Head of caudate nucleus (tissue), 42 donors: ENCODE data around the gene MYH6.
"Not testable (repeated sequence)": the region's sequence is repeated elsewhere in the genome, so short reads cannot be mapped to it uniquely, and the experiment has no call there.

Source experiments
- DNase-seq, 42 donors: peaks; one replicate each; pipeline versions ENCODE4 v3.0.0 to v3.0.0-alpha.2; 2020 to 2021; ENCODE audit warnings: mixed read lengths in 7 of 42
- intact Hi-C: fragments of 100-400 bp; cut with DNase I; formaldehyde crosslinking; loops from one replicate; pipeline ENCODE4 v1.15.0; 2022

MYH6 gene

DNA sequence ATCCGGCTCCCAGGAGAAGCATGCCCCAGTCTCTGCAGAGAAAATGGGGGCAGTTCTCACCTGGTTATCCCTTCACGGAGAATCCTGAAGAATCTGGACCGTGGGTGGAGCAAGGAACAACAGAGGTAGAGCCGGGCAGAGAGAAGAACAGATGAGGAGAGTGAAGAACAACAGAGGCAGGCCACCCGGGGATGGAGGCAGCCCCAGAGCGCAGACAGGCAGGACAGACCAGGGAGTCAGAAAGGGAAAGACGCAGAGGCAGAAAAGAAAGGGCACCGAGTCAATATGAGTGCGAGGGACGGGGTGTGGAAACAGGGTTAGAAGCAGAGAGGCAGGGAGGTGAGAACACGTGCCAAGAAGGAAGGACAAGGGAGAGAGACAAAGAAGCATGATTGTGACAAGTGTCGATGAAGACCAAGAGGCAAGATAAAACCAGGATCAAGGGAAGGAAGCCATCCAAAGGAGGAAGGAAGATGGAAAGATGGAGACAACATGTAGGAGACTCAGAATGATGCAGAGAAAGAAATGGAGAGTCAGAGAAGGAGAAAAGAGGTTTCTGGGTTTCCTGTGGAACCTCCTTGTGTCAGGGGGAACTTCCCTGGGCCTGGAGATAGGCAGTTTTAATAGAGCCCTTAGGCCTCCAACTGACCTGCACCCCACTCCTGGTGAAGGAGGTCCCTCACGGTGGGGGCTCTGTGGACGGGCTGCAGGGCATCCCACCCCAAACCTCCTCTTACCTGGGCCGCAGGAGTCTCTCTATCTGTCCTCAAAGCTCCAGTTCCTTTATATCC lies at the start of gene MYH6:
Gene MYH6 (minus strand): TSS at position 758 of the 791 bp plus-strand sequence. CDS start 1,050 bp downstream, outside the sequence.
- intact Hi-C loops = no loop called here
- DNase-seq = no peak

DNA sequence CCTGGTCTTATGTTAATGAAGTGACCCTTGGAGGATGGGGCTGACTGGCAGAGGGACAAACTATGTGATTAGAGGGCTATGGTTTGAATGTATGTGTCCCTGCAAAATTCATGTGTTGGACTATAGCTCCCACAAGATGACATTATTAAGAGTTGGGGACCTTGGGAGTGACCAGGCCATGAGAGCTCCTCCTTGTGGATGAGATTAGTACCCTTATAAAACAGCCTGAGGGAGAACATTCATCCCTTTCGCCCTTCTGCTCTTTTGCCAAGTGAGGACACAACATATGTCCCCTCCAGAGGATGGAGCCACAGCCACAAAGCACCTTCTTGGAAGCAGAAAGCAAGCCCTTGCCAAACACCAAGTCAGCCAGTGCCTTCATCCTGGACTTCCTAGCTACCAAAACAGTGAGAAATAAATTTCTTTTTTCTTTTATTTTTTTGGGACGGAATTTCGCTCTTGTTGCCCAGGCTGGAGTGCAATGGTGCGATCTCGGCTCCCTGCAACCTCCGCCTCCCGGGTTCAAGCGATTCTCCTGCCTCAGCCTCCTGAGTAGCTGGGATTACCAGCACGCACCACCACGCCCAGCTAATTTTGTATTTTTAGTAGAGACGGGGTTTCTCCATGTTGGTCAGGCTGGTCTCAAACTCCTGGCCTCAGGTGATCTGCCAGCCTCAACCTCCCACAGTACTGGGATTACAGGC lies 49.0 kb upstream of the MYH6 start:
- DNase-seq, intact Hi-C loops: not testable (repeated sequence)

DNA sequence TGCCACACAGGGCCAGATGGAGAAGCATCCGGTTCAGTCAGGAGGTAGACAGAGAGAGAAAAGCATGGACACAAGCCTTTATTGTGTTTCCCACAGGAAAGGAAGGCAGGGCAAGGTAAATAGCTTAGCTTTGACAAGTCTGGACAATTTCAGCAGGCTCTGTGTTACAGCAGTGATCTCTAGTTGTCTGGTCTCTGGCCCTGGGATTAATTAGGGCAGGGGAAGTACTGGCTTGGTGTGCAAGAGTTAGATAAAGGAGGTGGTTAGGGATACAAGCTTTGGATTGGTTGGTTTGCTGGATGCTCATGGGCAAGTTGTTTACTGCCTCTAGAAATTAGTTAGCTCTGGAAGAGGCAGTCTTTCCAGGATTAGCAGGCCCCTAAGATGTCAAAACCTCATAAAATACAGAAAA lies 46.4 kb upstream of the MYH6 start:
- intact Hi-C loops = no loop called here
- DNase-seq = no peak

DNA sequence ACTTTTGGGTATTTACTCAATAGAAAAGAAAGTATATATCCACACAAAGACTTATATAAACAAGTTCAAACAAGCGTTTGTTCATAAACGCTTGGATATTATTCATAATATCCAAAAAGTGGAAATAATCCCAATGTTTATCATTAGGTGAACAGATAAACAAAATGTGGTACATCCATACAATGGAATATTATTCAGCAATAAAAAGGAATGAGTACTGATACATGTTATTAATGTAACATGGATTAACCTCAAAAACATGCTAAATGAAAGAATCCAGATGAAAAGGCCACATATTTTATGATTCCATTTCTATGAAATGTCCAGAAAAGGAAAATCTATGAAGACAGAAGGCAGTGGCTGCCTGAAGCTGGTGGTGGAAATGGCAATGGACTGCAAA lies 44.2 kb upstream of the MYH6 start:
- no peak for DNase-seq
- intact Hi-C loops = no loop called here

DNA sequence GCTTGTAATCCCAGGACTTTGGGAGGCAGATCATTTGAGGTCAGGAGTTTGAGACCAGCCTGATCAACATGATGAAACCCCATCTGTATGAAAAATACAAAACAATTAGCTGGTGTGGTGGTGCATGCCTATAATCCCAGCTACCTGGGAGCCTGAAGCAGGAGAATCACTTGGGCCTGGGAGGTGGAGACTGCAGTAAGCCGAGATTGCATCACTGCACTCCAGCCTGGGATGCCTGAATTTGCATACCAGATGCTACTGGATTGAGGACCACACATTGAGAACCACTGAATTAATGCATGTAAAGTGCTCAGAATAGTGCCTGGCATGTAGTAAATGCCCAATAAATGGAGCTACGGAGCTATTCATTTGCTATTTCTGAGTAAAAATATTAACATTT lies 42.3 kb upstream of the MYH6 start:
- no peak for DNase-seq
- intact Hi-C loops = no loop called here

DNA sequence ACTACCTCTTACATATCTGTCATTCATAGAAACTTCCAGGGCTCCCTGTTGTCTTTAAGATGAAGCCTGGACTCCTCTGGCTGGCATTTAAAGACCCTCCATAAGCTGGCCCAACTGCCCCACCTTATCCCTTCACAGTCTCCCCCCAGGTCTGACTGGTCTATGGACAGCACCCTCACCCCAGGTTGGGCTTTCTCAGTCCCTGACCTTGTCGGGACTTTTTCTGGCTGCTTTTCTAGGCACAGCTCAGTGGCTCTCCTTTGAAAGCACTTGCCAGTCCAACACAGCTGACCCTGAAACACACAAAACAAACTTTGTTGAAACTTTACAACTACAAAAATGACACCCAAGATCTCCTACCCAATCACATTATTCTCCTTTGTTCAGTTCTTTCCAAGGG lies 41.2 kb upstream of the MYH6 start:
- no peak for DNase-seq
- intact Hi-C loops = loop anchor here (10.0 kb wide), 1 partner anchor 105 kb away; no protein-coding TSS in a partner anchor

DNA sequence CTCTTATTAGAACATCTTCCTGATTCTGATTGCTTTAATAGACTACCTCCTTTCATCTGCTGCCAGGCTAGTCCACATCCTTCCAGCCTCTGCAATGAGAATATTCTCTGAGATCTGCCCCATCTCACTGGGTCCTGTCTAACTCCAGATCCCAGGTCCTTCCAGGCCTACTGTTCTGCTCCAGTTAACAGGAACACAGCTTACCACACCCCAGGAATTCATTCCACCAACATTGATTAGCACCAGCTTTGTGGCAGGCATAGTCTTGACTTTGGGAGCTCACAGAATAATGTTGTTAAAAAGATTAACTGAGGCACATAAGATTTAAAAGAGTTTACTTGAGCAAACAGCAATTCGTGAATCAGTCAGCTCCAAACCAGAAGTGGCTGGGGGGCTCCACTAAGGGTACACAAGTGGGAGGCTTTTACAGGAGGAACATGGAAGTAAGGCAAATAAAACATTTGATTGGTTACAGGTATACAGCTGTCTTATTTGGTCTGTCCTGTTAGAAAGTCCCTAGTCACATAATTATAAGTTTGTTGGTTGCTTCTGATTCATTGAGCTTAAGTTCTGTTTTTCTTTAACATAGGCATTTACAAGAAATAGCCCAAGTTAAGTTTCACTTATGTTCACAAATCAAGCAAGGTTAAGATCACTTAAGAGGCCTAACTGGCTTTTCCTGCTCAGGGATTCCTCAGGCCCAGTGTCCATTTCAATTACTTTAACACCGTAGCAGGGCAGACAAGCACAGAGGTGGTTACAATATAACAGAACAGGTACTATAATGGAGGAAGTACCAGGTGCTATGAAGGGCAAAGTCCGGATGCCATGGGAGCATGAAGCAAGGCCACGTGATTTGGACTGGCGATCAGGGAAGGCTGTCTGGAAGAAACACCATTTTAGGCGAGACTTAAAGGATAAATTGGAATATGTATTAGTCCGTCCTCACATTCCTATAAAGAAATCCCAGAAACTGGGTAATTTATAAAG lies 39.6 kb upstream of the MYH6 start:
- intact Hi-C loops = loop anchor here (10.0 kb wide), 1 partner anchor 103 kb away; no protein-coding TSS in a partner anchor
- peak in 1 of 42 donors; percentile 22 for DNase-seq

DNA sequence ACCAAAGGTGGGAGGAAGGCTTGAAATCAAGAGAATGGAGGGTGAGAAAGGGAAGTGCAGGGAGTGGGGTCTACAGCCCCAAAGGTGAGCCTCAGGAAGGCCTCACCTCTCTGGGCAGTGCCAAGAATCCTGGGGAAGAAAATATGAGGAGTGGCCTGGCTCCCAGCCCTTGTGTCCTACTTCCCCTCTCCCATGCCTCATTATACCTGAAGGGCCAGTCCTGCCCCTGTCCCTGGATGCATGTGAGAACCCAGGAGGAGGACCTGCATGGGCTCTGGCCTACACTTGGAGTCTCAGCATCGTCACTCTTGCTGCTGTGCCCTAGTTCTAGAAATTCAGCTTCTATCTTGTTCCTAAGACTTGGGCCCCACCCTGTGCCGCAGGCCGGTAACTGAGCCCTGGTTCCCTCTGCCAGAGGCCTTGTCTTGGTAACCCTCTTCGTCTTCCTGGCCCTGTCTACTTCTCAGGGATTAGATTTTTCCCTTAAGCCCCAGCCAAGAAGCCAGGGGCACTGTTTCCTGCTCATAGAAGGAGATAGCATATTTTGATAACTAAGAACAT lies 38.3 kb upstream of the MYH6 start:
- intact Hi-C loops = loop anchor here (10.0 kb wide), 1 partner anchor 102 kb away; no protein-coding TSS in a partner anchor
- peak in 31 of 42 donors; percentile 14 to 76 (median 49) for DNase-seq

DNA sequence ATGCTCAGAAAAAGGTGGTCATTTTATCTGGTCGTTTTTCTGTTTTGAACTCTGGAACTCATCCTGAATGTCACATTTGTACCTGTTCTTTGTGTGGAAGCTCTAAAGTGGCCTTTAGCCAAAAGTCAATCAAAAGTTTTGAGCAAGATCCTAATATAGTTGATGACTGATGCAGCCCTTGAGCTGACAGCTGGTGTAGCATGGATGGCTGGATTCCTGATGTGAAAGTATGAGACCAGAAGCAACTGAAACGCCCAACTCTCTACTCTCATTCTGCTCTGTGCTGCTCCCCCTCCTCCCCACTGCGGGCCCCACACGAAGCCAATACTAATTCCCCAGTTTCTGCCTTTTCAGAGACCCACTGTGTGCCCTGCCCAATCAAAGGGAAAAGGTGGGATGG lies 37.7 kb upstream of the MYH6 start:
- peak in 1 of 42 donors; percentile 31 for DNase-seq
- intact Hi-C loops = loop anchor here (10.0 kb wide), 1 partner anchor 101 kb away; no protein-coding TSS in a partner anchor

DNA sequence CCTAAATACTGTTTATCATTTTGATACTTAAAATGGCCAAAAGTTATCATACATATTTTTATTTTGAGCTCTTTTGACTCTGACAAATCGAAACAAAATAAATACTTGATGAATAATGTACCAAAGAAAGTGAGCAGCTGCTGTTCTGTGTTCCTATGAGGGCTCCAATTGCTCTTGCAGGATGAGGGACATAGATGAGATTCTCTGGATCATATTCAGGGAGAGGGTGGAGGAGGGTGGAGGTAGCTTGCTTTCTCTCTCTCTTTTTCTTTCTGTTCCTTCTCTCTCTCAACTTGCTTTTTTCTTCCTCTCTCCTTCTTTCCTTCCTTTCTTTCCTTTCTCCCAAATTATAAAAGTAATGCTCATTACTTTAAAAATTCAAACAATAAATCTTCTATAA lies 36.2 kb upstream of the MYH6 start:
- intact Hi-C loops = loop anchor here (10.0 kb wide), 1 partner anchor 100 kb away; no protein-coding TSS in a partner anchor
- DNase-seq = peak in 1 of 42 donors; percentile 13

DNA sequence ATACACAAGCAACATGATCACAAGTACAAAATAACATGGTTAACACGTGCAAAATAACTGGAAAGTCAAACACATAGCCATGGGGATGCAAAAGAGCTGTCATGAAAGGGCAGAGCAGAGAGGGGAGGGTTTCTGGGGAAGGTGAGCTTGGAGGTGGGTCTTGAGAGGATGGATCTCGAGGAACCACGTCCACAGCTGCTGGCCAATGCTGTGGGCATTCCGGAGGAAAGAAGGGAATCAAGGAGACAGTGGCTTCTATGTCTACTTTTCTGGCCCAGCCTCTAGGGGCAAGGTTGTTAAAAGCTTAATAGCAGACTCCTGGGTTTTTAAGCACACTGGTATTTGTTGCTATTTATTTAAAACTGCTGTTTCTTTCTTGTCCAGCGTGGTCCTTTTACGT lies 35.8 kb upstream of the MYH6 start:
- peak in 1 of 42 donors; percentile 21 for DNase-seq
- intact Hi-C loops = loop anchor here (10.0 kb wide), 1 partner anchor 99 kb away; no protein-coding TSS in a partner anchor

DNA sequence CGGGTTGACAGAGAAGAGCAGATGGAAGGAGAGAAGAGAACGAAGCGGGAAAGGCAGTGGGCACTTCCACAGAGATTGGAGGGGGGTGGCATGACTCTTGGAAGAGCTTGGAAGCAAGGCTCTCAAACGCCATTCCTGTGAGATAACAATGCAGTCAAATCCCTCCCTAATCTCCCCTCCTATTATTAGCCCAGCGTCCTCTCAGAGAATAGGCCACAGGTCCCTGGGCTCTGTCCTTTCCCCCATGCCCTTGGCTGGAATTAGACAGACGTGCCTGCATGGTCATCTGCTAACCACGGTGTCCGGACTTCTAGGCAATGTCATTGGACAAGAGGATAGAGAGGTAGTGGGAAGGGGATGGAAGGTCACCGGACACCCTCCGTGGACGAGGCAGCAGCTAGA lies 35.3 kb upstream of the MYH6 start:
- intact Hi-C loops = loop anchor here (10.0 kb wide), 1 partner anchor 99 kb away; no protein-coding TSS in a partner anchor
- peak in 1 of 42 donors; percentile 27 for DNase-seq

DNA sequence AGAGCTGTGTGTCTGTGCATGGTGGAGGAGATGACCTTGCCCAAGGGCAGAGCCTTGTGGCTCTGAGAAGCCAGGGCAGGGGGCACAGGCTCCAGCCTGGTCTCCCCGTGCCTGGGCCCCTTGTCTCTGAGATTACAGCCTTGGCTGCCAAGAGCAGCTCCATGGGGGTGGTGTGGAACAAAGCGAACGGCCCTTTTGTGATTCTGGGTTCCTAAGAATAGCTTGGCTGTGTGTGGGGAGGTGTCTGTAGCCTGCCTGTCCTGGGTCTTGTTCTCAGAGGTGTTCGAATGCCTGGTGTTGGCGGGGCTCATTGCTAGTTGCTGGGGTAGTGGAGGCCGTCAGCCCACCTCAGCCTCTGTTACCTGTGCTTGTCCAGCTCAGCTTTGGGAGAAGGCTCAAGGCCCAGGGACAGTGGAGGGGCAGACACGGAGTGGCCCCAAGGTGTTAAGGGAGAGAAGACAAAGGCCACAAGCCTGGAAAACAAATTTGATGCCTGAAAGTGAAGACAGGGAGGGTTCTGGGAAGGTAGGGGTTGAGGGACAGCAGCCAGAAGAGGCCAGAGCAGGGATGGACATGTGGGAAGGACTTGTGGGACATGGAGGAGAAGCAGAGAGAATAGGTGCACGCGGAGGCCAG lies 34.8 kb upstream of the MYH6 start:
- intact Hi-C loops = loop anchor here (10.0 kb wide), 1 partner anchor 98 kb away; no protein-coding TSS in a partner anchor
- peak in 2 of 42 donors; percentile 41 to 47 for DNase-seq

DNA sequence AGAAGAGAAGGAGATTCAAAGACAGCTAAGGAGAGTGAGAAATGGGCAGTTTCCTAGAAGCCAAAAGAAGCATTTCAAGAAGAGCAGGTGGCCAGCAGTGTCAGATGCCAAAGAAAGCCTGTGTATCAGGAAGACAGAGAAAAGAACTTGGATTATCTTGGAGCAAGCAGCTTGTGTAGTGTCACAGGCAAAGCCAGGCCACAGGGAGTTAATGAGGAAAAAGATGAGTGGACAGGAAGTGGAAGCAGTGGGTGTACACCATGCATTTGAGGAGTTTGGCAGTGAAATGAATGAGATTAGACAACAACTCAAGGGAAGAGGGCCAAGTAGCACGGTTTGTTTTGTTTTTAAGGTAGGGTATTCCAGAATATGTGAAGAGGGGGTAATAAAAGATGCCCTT lies 33.0 kb upstream of the MYH6 start:
- DNase-seq = no peak
- intact Hi-C loops = loop anchor here (10.0 kb wide), 1 partner anchor 96 kb away; no protein-coding TSS in a partner anchor

DNA sequence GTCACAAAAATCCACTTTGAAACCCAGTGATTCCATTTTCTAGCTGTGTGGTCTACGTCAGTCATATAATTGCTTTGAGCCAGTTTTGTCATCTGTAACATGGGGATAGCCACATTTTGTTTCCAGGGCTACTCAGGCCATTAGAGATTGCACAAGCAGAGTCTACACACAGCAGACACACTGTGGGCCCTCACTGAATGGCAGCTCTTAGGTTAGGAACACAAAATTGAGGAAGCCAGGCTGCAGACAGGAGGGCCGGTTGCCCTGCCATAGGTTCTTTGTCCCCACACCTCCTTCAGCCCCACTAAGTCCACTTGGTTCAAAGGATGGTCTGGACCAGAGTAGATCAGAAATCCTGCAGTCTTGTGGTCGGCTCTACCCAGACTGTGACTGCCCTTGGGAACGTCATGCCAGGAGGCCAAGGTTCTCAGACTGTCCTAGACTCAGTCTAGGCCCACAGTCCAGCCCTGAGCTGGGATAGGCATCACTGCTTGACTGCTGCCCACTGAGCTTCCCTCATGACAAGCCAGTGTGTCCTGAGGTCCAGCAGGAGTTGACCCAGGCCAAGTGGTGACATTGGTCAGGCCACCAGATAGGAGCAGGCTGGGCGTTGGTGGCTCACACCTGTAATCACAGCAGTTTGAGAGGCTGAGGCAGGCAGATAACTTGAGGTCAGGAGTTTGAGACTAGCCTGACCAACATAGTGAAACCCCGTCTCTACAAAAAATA lies 31.2 kb upstream of the MYH6 start:
- intact Hi-C loops = no loop called here
- DNase-seq = peak in 3 of 42 donors; percentile 11 to 32 (median 31)

DNA sequence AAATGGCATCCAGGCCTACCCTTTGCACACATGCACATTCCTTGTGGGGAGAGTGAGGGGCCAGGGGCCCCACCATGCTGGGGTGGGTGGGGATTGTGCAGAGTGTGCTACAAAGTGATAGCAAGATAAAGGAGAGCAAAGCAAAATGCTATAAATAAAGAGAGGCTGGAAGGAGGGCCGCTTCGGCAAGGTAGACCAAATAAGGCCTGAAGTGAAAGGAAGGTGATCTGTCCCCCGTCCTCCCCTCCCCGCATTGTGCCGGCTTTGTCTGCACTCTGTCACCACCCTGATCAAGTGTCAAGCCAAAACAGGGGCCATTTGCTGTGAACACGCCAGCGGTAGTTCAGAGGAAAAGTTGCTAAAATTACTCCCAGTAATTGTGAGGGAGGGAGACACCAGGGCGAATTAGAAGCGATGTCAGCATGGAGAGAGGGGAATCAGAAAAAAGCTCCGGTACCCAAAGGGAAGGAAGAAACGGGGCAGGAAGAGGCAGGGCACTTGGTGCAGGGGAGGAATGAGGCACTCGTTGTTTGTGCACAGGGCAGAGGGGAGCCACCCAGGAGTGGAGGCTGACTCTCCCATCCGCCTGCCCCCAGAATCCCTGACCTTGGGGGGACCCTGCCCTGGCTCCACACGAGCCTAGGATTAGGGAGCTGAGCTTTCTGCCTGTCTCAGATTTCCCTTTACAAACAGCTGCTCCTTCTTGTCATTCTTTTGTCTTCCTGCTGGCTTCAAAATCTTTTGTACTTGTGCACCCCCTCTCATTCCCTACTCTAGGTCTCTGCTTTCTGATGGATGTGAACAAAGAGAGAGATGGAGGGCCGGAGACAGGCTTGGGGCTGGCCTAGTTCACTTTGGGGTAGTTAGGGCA lies 30.3 kb upstream of the MYH6 start:
- peak in 7 of 42 donors; percentile 10 to 51 (median 27) for DNase-seq
- intact Hi-C loops = no loop called here
